HG02798 (cell line): ENCODE data around the gene SLC39A11.

ENCODE experiments used
- ATAC-seq: cut with Tn5 transposase; IDR thresholded peaks from one replicate; pipeline ENCODE4 v1.9.1; 2021; ENCODE audit warnings: mild to moderate bottlenecking; ENCODE audit not compliant: unreplicated experiment, poor library complexity

The SLC39A11 gene

GRCh38 chr17:72683506-72684404 is 408.7 kb downstream of the SLC39A11 start:
- ATAC-seq, result no peak

- ATAC-seq, result no peak
Measured at GRCh38 chr17:72682605-72683004, 409.9 kb downstream of the SLC39A11 start.

- ATAC-seq, result no peak
Measured at GRCh38 chr17:72681844-72682243, 410.6 kb downstream of the SLC39A11 start.

- ATAC-seq, result no peak
Measured at GRCh38 chr17:72677714-72678390, 414.6 kb downstream of the SLC39A11 start.

GRCh38 chr17:72677108-72677507 is 415.4 kb downstream of the SLC39A11 start:
- no peak for ATAC-seq

- no peak for ATAC-seq
Measured at GRCh38 chr17:72672729-72673128, 419.8 kb downstream of the SLC39A11 start.

GRCh38 chr17:72671016-72671415 is 421.5 kb downstream of the SLC39A11 start:
- ATAC-seq, result no peak

- no peak for ATAC-seq
Measured at GRCh38 chr17:72667096-72668063, 425.1 kb downstream of the SLC39A11 start.

- ATAC-seq, result no peak
Measured at GRCh38 chr17:72665852-72666851, 426.3 kb downstream of the SLC39A11 start.

GRCh38 chr17:72662827-72663190 is 429.7 kb downstream of the SLC39A11 start:
- no peak for ATAC-seq

- ATAC-seq, result no peak
Measured at GRCh38 chr17:72661945-72662826, 430.3 kb downstream of the SLC39A11 start.

GRCh38 chr17:72661116-72661944 is 431.2 kb downstream of the SLC39A11 start:
- ATAC-seq, result no peak

- no peak for ATAC-seq
Measured at GRCh38 chr17:72660274-72661115, 432.0 kb downstream of the SLC39A11 start.

GRCh38 chr17:72659811-72660210 is 432.7 kb downstream of the SLC39A11 start:
- no peak for ATAC-seq

- no peak for ATAC-seq
Measured at GRCh38 chr17:72658675-72659074, 433.8 kb downstream of the SLC39A11 start.

- ATAC-seq, result no peak
Measured at GRCh38 chr17:72657467-72658317, 434.8 kb downstream of the SLC39A11 start.
